IPS-18c (cell line): ENCODE results near the gene MARCHF3.

Experiments used
- H3K4me3 ChIP-seq: 2 replicates; pipeline ENCODE4 v1.7.0; 2013; ENCODE audit warnings: low read depth, mild to moderate bottlenecking, low read length, moderate library complexity; ENCODE audit not compliant: insufficient read depth
- H3K9me3 ChIP-seq: one replicate; pipeline ENCODE4 v1.6.1; 2013; ENCODE audit warnings: mild to moderate bottlenecking, low read length, moderate library complexity; ENCODE audit not compliant: control insufficient read depth, insufficient read depth

MARCHF3 gene

DNA sequence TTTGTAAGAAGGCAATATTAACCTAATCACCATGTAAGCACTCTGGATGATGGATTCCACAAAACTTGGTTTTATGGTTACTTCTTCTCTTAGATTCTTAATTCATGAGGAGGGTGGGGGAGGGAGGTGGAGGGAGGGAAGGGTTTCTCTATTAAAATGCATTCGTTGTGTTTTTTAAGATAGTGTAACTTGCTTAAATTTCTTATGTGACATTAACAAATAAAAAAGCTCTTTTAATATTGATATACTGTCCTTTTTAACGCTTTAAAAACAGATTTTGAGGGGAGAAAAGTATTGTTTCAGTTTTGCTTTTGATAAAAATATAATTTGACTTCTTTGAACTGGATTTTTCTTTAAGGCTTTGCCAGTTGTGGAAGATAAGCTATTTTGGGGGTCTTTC, 193.6 kb downstream of the MARCHF3 start:
- Histone ChIP-seq H3K4me3 (no peak overlapping the region), H3K9me3 (no peaks in the 10 kb centered on the region)

DNA sequence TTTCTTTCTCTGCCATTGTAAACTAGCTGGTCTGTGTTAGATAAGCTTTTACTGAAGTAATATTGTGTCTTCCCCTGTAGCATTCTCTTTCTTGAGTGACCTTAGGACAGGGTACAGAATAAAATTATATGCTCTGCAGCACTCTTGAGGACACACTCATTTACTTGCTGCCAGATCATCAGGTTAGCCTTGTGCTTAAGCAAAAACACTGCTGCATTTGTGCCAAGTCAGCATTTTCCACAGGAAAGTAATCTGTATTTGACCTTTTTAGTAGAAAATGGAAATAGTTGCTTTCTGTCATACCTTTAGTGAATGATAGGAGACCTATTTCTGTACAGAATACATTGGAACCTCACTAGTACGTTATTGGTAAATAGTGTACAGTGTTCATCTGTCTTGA, 199.2 kb downstream of the MARCHF3 start:
- Histone ChIP-seq H3K9me3 (no peaks in the 10 kb centered on the region), H3K4me3 (no peak overlapping the region)

DNA sequence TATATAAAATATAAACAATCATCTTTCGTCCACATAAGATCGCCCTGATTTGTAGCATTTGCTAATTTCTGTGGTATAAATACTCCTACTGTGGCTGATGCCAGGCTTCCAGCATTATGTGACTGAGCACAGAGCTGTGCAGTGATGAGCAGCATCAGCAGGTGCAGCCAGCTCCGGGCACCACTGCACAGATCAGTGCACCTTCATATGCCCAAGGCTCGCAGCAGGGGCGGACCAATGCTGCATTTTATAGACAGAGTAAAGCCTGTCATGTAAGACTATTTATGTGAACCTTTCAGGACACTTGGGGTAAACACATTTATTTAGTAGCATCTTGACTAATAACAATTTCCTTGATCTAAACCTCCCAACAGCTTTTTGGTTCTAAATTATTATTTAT, 200.3 kb downstream of the MARCHF3 start:
- no peak overlapping the region for H3K4me3 ChIP-seq

GRCh38 chr5:126829098-126829497, 201.3 kb downstream of the MARCHF3 start:
- no peaks in the 10 kb centered on the region for H3K9me3 ChIP-seq
- no peak overlapping the region for H3K4me3 ChIP-seq

More for the DNA sequence above, 200.3 kb downstream of the MARCHF3 start:
- no peaks in the 10 kb centered on the region for H3K9me3 ChIP-seq

DNA sequence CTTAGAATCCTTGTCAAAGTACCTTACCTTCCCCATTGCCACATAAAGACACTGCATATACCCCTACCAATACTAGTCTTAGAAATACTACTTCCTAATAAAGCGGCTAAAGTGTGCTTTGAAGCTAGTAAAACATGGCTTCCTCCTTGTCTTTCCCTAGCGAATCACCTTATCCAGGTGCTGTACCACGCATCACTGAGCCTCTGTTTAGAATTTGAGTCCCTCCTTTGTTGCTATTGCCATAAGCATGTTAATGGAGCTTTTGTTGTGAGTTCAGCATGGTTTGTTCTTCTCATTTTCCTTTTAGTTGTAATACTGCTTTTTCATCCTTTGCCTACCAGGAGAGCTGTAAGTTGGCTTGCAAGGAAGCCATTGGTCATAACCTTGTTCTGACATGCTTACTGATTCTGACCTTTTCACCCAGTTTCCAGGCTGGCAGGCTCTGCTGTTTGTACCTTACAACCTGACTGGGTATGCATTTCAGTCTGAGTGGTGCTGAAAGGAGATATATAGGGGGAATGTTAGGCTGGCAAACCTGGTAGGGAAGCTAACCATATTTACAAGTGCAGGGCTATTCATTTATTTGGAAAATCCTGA, 203.6 kb downstream of the MARCHF3 start:
- no peak overlapping the region for H3K4me3 ChIP-seq
- H3K9me3 ChIP-seq = no peaks in the 10 kb centered on the region

GRCh38 chr5:126819253-126819652, 211.1 kb downstream of the MARCHF3 start:
- no peak overlapping the region for H3K4me3 ChIP-seq
- no peaks in the 10 kb centered on the region for H3K9me3 ChIP-seq

GRCh38 chr5:126818736-126819135, 211.6 kb downstream of the MARCHF3 start:
- H3K9me3 ChIP-seq = no peaks in the 10 kb centered on the region
- no peak overlapping the region for H3K4me3 ChIP-seq
